GM20000 (cell line): ENCODE results near the gene HOGA1.
A peak's percentile ranks its signal among the peaks of the same experiment; 100 is the strongest.
"Not testable (repeated sequence)": the region's sequence is repeated elsewhere in the genome, so short reads cannot be mapped to it uniquely, and the experiment has no call there.

Experiments used
- DNase-seq: peaks from one replicate; pipeline ENCODE4 v3.0.0; 2012; ENCODE audit warnings: low spot score
- CTCF ChIP-seq: IDR thresholded peaks from 2 replicates; pipeline ENCODE4 v1.5.1; 2012; ENCODE audit warnings: mild to moderate bottlenecking, control low read depth; ENCODE audit errors: extremely low read depth, missing control alignments

Gene HOGA1

GRCh38 chr10:97640868-97641811 lies 57.0 kb downstream of the HOGA1 start:
- TF ChIP-seq CTCF = no peak
- peak; percentile 51 for DNase-seq

- DNase-seq = not testable (repeated sequence)
Measured at GRCh38 chr10:97642471-97643159, 58.4 kb downstream of the HOGA1 start.

GRCh38 chr10:97643441-97643985 lies 59.3 kb downstream of the HOGA1 start:
- no peak for DNase-seq
- no peak for TF ChIP-seq CTCF

- DNase-seq = no peak
- TF ChIP-seq CTCF = no peak
Measured at GRCh38 chr10:97644936-97645335, 60.7 kb downstream of the HOGA1 start.

- DNase-seq = no peak
- no peak for TF ChIP-seq CTCF
Measured at GRCh38 chr10:97647556-97647955, 63.4 kb downstream of the HOGA1 start.

GRCh38 chr10:97648562-97649404 lies 64.6 kb downstream of the HOGA1 start:
- no peak for TF ChIP-seq CTCF
- DNase-seq = peak; percentile 75

- DNase-seq = not testable (repeated sequence)
Measured at GRCh38 chr10:97649405-97649750, 65.2 kb downstream of the HOGA1 start.

- DNase-seq = no peak
Measured at GRCh38 chr10:97650726-97651125, 66.5 kb downstream of the HOGA1 start.

More at GRCh38 chr10:97650726-97651125, 66.5 kb downstream of the HOGA1 start:
- no peak for TF ChIP-seq CTCF
